HG03565 (cell line): ENCODE data around the gene MMS19.
"Not testable (repeated sequence)": the region's sequence is repeated elsewhere in the genome, so short reads cannot be mapped to it uniquely, and the experiment has no call there.

Source experiments
- ATAC-seq: cut with Tn5 transposase; IDR thresholded peaks from one replicate; pipeline ENCODE4 v1.9.1; 2021; ENCODE audit warnings: mild to moderate bottlenecking, moderate library complexity; ENCODE audit not compliant: unreplicated experiment

MMS19 gene

GRCh38 chr10:97503406-97503805 is 5.2 kb upstream of the MMS19 start:
- ATAC-seq = no peak

GRCh38 chr10:97502916-97503315 is 4.7 kb upstream of the MMS19 start:
- ATAC-seq = no peak

DNA sequence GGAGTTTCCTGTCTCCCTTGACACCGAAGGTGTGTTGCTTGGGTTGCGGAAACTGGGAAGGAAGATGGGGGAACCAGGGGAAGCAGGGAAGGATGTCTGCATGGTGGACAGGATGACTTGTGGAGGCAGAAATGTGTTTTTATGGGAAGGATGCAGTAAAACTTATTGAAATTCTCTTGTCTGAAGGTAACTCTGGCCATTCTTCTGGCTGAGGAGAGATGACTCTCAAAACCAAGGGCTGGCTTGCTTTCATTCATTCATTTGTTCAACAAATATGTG is 2.0 kb upstream of the MMS19 start:
- ATAC-seq = no peak

DNA sequence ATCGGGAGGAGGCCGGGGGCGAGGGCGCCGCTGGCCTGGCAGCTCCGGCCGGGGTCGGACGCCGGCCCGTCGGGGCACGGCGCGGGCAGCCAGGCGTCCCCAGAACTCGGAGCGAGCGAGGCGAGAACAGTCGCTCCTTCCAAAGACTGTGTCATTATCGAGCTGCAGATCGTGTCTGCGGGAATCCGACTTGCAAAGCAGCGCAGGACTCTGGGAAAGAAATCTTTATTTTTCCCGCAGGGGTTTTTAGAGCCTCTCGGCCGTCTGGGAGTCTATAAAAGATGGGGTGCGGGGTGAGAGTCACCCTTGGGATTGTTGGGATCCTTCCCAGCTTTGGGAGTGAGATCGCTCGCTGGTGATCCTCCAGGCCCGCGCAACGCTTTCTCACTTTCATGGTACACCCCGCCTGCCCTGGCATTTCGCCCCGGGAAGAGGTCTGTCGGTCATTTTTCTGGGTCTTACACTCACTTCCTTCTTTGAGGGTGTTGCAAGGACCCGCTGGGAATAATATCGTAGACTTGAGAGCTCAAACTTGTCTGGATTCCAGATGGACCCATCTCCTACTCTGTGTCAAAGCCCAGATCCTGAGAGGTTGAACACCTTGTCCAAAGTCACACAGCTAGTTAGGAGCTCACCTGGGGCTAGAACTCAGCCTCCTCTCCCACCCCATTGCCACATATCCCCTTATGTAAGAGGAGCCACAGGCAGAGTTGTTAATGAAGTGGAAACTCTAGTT is 1.5 kb upstream of the MMS19 start:
- no peak for ATAC-seq

- no peak for ATAC-seq
Observed at GRCh38 chr10:97498841-97499560, 779 bp upstream of the MMS19 start, which contains the start of gene UBTD1. Gene UBTD1, plus strand, starts transcription at chr10:97498924. Its CDS starts 280 bp downstream, at chr10:97499204.

GRCh38 chr10:97497572-97498075 is 598 bp downstream of the MMS19 start:
- ATAC-seq = no peak

DNA sequence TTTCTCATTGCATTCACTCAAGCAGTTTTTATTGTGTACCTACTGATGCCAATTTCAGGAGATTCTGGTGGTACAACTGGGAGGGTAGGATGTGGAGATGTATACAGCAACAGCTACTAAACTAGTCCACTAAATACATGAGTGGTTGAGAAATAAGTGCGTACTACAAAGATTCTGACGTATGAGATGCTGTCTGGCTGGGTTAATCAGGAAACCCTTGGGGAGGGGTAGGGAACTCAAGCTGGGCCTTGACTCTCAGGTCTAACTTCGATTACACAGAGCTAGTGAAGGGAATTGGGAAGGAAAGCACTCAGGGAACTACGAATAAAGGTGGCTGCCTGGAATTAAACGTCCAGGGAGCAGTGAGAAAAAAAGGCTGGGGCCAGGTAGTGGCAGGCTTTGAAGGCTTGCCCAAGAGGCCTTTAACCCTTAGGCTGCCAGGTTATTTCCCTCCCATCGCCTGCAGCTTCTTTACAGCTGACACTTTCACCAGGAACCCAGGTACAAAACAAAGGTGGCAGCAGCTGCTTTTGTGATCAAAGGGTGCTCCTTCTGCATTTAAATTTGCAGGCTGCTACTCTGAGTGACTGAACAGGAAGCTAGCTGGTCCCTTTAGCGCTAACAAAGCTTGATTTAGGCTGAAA is 3.2 kb downstream of the MMS19 start:
- ATAC-seq = no peak

GRCh38 chr10:97494151-97494550 is 4.1 kb downstream of the MMS19 start:
- ATAC-seq = no peak

DNA sequence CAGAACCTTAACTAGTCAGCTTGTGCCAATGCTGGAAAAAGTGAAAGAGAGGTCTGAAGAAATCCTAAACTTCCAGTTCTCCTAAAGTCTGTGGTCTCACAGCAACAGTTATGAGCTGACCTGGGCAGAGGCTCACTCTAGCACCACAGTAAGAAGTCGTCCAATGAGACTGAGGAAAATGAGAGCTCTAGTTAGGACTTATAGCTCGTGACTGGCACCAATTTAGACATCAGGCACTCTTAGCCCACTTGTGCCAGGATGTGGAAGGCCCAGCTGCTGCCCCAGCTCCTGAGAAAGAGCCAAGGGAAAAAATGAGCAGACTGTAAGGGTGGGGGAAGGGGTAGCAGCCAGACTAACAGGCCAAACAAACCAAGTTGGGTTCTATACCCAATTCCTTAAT is 7.6 kb downstream of the MMS19 start:
- no peak for ATAC-seq

DNA sequence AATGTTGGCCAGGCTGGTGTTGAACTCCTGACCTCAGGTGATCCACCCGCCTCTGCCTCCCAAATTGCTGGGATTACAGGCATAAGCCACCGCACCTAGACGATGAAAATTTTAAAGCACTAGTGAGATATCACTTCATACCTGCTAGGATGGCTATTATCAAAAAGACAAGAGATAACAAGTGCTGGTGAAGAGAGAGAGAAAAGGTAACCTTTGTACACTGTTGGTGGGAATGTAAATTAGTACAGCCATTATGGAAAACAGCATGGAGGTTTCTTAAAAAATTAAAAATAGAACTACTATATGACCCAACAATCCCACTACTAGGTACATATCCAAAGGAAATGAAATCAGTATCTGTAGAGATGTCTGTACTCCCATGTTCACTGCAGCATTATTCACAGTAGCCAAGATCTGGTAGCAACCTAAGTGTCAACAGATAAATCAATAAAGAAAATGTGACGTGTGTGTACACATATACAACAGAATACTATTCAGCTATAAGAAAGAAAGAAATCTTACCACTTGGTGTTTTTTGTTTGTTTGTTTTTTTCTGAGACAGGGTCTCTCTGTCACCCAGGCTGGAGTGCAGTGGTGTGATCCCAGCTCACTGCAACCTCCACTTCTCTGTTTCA is 12.5 kb downstream of the MMS19 start:
- no peak for ATAC-seq

DNA sequence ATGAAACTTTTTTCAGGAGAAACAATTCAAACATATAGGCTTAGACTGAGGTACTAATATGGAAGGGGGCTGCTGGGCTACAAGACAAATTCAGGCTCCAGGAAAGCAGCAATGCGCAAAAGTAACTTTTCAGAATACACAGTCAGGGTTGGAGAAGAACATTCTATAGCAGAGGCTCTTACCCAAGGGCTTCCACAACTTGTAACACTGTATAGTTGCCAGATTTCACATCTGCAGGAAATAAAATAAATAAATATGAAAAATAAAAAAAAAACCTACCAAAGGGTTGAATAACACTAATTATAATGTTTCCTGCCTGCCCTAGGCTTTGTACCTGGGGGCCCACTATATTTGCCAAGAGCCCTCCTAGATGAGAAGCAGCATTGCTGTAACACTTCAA is 14.3 kb downstream of the MMS19 start:
- ATAC-seq = no peak

DNA sequence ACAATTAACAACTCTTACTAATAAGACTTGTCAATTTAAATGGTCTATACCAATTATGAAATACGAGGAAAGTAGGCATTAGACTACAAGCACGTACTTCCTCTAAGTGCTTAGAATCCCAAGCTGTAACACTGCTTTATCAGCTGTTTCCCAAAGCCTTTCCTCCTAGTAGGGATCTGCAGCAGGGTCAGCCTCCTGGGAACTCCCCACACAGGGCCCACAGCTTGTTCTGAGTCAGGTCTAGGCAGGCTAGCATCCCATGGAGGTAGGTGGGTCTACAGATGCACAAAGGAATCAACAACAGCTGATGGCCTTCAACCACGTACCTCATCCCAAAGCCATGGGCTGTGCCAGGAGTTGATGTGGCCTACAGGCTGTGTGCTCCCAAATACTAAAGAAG is 14.7 kb downstream of the MMS19 start:
- ATAC-seq = no peak

DNA sequence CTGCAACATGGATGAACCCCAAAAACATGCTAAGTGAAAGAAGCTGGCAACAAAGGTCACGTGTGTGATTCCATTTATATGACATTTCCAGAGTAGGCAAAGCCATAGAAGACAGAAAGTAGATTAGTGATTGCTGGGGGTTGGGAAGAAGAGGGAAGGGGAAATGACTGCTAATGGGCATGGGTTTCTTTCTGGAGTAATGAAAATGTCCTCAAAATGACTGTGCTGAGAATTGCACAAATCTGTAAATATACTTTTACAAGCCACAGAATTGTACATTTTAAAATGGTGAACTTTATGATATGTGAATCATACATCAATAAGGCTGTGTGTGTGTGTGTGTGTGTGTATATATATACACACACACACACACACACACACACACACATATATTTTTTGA is 15.8 kb downstream of the MMS19 start:
- ATAC-seq = no peak

DNA sequence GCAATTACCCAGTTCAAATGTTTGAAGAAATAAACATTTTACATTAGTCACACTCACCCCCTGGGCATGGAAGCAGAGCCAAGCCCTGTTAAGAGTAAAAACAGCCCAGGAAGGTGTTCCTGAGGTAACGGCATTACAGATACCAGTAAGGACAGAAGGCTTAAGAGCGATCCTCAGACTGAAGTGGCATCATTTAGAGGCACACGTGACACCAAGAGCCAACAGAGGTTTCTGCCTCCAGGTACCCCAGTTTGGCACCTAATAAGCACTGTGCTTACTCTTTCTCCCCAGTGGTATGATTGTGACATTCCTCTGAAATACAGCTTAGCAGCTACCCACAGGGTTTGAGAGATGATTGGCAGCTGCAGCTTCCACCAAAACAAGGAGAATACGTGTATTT is 17.2 kb downstream of the MMS19 start:
- ATAC-seq = no peak

DNA sequence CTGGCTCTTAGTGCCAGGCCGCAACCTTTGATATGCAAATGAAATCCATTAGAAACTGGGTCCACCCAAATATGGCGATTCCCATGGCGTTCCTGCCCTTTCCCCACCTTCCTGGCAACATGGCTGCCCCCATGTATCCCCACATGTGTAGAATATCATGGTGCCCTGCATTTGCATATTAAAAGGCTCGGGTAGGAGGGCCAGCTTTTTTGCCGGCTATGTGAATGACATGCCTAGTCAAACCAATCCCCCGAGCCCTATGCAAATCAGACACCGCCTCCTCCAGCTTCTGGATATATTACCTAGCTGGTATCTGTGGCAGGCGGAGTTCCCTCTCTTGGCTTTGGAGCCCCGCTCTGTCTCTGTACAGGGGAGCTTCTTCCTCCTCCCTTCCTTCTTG is 18.3 kb downstream of the MMS19 start:
- no peak for ATAC-seq

DNA sequence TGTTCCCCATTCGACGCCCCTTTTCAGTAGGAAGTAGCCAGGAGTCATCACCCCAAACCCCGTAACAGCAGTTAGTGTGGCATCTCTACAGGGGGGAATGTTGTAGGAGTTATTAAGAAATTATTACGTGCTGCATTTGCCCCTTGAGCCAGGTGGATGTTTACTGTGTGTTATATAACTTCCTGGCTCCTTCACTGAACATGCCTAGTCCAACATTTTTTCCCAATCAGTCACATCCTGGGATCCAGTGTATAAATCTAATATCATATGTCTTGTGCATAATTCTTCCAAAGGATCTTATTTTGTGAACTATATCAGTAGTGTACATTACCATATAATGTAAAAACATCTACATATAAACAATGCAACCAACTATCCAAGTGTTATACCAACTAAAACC is 18.8 kb downstream of the MMS19 start:
- ATAC-seq = not testable (repeated sequence)

GRCh38 chr10:97475936-97476594 is 22.2 kb downstream of the MMS19 start:
- ATAC-seq = no peak

GRCh38 chr10:97474918-97475317 is 23.3 kb downstream of the MMS19 start:
- no peak for ATAC-seq

GRCh38 chr10:97468781-97469180 is 29.4 kb downstream of the MMS19 start:
- not testable (repeated sequence) for ATAC-seq

DNA sequence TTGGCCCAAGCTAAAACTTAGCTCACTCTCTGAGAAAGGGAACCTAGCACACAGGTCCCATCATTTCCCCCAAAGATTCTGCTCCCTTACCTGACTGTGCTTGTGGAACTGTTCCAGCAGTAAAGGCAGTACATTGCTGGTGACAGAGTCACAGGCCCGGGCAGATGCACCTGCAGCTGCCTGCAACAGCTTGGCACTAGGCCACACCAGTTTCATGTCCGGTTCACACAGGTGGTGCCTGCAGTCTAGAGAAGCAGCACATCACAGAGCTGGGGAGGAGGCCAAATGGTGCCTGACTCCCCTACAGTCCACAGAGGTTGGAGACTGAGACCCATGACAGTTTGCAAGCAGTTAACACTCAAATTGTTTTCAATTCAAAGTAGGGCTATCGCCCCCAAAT is 30.1 kb downstream of the MMS19 start:
- no peak for ATAC-seq

DNA sequence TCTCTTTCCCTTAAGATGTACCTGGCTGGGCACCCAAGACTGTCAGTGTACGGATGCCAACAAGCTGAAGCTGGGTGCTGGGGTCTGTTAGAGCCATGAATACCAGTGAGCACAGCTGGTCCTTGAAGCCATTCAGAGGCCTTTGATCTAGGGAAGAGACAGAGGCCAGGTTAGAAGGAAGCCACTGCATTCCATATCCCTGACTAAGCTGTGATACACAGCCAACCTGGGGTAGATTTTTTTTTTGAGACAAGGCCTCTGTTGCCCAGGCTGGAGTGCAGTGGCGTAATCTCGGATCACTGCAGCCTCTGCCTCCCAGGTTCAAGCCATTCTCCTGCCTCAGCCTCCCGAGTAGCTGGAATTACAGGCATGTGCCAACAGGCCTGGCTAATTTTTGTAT is 31.5 kb downstream of the MMS19 start:
- no peak for ATAC-seq
